Measurements from ENCODE around the gene AATK. TPM values are rescaled to one million over a fixed set of nuclear protein-coding genes. Genes with fewer than 3 reads are reported as not detected.

AATK gene
- total RNA-seq, 1 experiment from 2014 or later = not detected

DNA sequence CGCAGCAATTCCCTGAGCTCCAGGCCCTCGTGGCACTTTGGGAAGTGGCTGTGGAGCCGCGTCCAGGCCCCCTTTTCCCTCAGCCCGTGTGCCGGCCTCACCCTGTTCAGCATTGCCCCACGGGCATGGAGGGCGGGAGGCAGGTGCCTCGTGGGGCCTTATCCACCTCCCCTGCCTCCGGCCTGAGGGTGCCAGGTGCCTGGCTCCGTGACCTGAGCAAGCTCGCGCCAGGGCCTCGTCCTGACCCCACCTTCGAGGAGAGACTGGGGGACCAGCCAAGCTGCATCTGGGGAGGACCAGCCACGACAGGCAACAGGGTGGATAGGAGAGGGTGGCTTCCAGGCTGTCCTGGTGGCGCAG lies 27.0 kb upstream of the AATK start:
- Mint-ChIP-seq H3K4me3 (ENCODE audit: low read depth, unreplicated experiment) (no peak overlapping the region), H3K4me1 (ENCODE audit: low read depth, unreplicated experiment) (no peaks in the 10 kb centered on the region), H3K27ac (ENCODE audit: unreplicated experiment) (no peak overlapping the region), H3K9me3 (ENCODE audit: low read depth, unreplicated experiment) (no peaks in the 10 kb centered on the region), H3K27me3 (ENCODE audit: unreplicated experiment) (no peaks in the 10 kb centered on the region), H3K36me3 (ENCODE audit: insufficient read depth, unreplicated experiment) (peaks cover 9% of the 10 kb centered on the region)
- no peak for DNase-seq
- CTCF ChIA-PET = no interaction called here
- intact Hi-C loops (cut with micrococcal nuclease; ENCODE audit: unreplicated experiment) = no loop called here
- TF ChIP-seq, protein P1, sequence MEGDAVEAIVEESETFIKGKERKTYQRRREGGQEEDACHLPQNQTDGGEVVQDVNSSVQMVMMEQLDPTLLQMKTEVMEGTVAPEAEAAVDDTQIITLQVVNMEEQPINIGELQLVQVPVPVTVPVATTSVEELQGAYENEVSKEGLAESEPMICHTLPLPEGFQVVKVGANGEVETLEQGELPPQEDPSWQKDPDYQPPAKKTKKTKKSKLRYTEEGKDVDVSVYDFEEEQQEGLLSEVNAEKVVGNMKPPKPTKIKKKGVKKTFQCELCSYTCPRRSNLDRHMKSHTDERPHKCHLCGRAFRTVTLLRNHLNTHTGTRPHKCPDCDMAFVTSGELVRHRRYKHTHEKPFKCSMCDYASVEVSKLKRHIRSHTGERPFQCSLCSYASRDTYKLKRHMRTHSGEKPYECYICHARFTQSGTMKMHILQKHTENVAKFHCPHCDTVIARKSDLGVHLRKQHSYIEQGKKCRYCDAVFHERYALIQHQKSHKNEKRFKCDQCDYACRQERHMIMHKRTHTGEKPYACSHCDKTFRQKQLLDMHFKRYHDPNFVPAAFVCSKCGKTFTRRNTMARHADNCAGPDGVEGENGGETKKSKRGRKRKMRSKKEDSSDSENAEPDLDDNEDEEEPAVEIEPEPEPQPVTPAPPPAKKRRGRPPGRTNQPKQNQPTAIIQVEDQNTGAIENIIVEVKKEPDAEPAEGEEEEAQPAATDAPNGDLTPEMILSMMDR (IDR thresholded peaks at IDR 0.05; ENCODE audit: unreplicated experiment) = no peak
- BruUV-seq (replicated peaks) = no TSS peak

DNA sequence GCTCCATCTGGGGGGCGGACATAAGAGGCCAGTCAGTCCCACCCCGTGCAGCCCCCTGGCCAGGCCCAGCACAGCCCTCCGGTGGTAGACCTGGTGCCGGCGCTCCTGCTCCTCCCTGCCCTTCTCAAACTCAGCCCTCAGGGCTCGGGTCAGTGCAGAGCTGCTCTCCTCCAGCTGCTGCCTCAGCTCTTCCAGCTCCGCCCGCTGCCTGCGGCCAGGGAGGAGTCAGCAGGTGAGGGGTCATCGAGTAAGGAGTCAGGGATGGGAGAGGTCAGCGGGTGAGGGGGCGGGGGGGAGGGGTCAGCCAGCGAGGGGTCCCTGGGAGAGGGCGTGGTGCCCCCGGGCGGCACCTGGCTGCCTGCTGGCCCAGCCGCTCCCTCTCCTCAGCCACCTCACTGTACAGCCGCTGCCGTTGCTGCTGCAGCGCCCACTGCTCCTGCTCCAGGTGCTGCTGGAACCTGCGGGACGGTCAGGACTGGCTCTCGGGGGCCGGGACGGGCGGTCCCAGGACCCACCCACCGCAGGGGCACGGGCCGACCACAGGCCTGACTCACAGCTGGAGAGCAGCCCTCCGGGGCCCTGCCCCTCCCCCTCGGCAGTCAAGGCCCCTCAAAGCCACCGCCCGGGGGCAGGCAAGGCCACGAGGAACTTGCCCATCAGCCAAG lies 26.5 kb upstream of the AATK start:
- H3K4me3 Mint-ChIP-seq (ENCODE audit: low read depth, unreplicated experiment) = no peak overlapping the region
- no peak overlapping the region for H3K27ac Mint-ChIP-seq (ENCODE audit: unreplicated experiment)
- no peaks in the 10 kb centered on the region for H3K27me3 Mint-ChIP-seq (ENCODE audit: unreplicated experiment)
- H3K4me1 Mint-ChIP-seq (ENCODE audit: low read depth, unreplicated experiment) = no peaks in the 10 kb centered on the region
- TF ChIP-seq, protein P1 (IDR thresholded peaks at IDR 0.05; ENCODE audit: unreplicated experiment) = no peak
- H3K36me3 Mint-ChIP-seq (ENCODE audit: insufficient read depth, unreplicated experiment) = peaks cover 10% of the 10 kb centered on the region
- H3K9me3 Mint-ChIP-seq (ENCODE audit: low read depth, unreplicated experiment) = no peaks in the 10 kb centered on the region
- CTCF ChIA-PET = no interaction called here
- DNase-seq = no peak
- intact Hi-C loops (cut with micrococcal nuclease; ENCODE audit: unreplicated experiment) = no loop called here
- BruUV-seq (replicated peaks) = no TSS peak

DNA sequence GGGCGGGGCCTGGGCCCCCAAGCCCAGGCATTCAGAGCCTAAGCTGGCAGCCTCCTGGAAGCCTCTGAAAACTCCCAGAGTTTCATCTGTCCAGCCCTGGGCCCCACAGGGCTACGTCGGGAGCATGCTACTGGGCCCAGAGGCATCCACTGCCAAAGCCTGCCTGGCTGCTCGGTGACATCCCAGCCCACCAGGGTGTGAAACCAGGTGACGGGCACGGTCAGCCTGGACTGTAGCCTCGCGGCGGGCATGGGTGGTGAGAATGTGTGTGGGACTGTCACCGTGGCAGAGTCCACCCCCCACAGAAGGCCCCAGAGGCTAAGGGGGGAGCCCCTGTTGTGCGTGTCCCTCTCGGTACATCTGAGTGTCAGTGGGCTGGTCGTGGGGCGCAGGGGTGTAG lies 25.6 kb upstream of the AATK start:
- intact Hi-C loops (cut with micrococcal nuclease; ENCODE audit: unreplicated experiment) = no loop called here
- TF ChIP-seq, protein P1 (IDR thresholded peaks at IDR 0.05; ENCODE audit: unreplicated experiment) = no peak
- H3K36me3 Mint-ChIP-seq (ENCODE audit: insufficient read depth, unreplicated experiment) = peaks cover 10% of the 10 kb centered on the region
- no TSS peak for BruUV-seq (replicated peaks)
- no peak overlapping the region for H3K27ac Mint-ChIP-seq (ENCODE audit: unreplicated experiment)
- no peak for DNase-seq
- no peaks in the 10 kb centered on the region for H3K4me1 Mint-ChIP-seq (ENCODE audit: low read depth, unreplicated experiment)
- H3K9me3 Mint-ChIP-seq (ENCODE audit: low read depth, unreplicated experiment) = no peaks in the 10 kb centered on the region
- no peaks in the 10 kb centered on the region for H3K27me3 Mint-ChIP-seq (ENCODE audit: unreplicated experiment)
- CTCF ChIA-PET = no interaction called here
- H3K4me3 Mint-ChIP-seq (ENCODE audit: low read depth, unreplicated experiment) = no peak overlapping the region

DNA sequence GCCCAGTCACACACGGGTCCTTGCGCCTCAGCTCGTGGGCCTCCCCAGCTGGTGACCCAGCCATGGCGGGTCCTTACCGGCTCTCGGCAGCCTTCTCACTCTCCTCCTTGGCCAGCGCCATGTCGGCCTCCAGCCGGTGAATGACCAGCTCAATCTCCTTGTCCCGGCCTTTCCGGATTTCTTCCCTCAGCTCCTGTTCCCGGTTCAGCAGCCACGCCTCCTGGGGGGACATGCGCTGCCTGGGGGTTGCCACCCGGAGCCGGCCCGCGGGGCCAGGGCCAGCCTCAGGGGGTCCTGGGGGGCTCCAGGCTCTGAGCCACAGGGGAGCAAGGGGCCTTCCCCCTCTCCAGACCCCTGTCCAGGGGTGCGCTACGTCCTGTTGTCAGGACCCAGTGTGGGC lies 25.1 kb upstream of the AATK start:
- CTCF ChIA-PET = interaction anchor here (1.0 kb wide), 1 partner anchor 12 kb away, joined by 3 read pairs; no protein-coding TSS in a partner anchor
- no TSS peak for BruUV-seq (replicated peaks)
- no peaks in the 10 kb centered on the region for H3K4me1 Mint-ChIP-seq (ENCODE audit: low read depth, unreplicated experiment)
- H3K27ac Mint-ChIP-seq (ENCODE audit: unreplicated experiment) = no peak overlapping the region
- no peaks in the 10 kb centered on the region for H3K27me3 Mint-ChIP-seq (ENCODE audit: unreplicated experiment)
- TF ChIP-seq, protein P1 (IDR thresholded peaks at IDR 0.05; ENCODE audit: unreplicated experiment) = no peak
- peaks cover 10% of the 10 kb centered on the region for H3K36me3 Mint-ChIP-seq (ENCODE audit: insufficient read depth, unreplicated experiment)
- no peak overlapping the region for H3K4me3 Mint-ChIP-seq (ENCODE audit: low read depth, unreplicated experiment)
- DNase-seq = no peak
- intact Hi-C loops (cut with micrococcal nuclease; ENCODE audit: unreplicated experiment) = no loop called here
- H3K9me3 Mint-ChIP-seq (ENCODE audit: low read depth, unreplicated experiment) = no peaks in the 10 kb centered on the region
